KMS-11 (cell line): Measurements from ENCODE around the gene FAM120AOS.
A peak's percentile ranks its signal among the peaks of the same experiment; 100 is the strongest.

Experiments
- H2AFZ ChIP-seq: fragments of 200-600 bp; sonication (generic); 2 replicates; pipeline ENCODE4 v1.6.1; 2016; ENCODE audit warnings: antibody characterized with exemption, mixed run types, low read depth
- H3K27ac ChIP-seq: fragments of 200-600 bp; sonication (generic); 2 replicates; pipeline ENCODE4 v1.6.1; 2016; ENCODE audit warnings: mild to moderate bottlenecking, mixed run types
- H3K27me3 ChIP-seq: fragments of 200-600 bp; sonication (generic); 2 replicates; pipeline ENCODE4 v1.6.1; 2017; ENCODE audit warnings: mild to moderate bottlenecking, low read depth, mixed run types, moderate library complexity; ENCODE audit not compliant: insufficient read depth
- H3K36me3 ChIP-seq: fragments of 200-600 bp; sonication (generic); 2 replicates; pipeline ENCODE4 v1.6.1; 2017; ENCODE audit warnings: mild to moderate bottlenecking, mixed run types; ENCODE audit not compliant: insufficient read depth
- H3K4me1 ChIP-seq: fragments of 200-600 bp; sonication (generic); 2 replicates; pipeline ENCODE4 v1.6.1; 2016; ENCODE audit warnings: mild to moderate bottlenecking, low read depth, mixed run types; ENCODE audit not compliant: poor library complexity, severe bottlenecking
- H3K4me2 ChIP-seq: fragments of 200-600 bp; sonication (generic); 2 replicates; pipeline ENCODE4 v1.7.0; 2016; ENCODE audit warnings: mild to moderate bottlenecking, mixed run types
- H3K4me3 ChIP-seq: fragments of 200-600 bp; sonication (generic); IDR thresholded peaks from 2 replicates; pipeline ENCODE4 v1.6.1; 2017; ENCODE audit warnings: low read depth, low read length, mixed read lengths; ENCODE audit not compliant: insufficient read depth
- H3K79me2 ChIP-seq: fragments of 200-600 bp; sonication (generic); 2 replicates; pipeline ENCODE4 v1.6.1; 2016; ENCODE audit warnings: low read depth, mixed run types; ENCODE audit not compliant: insufficient read depth
- H3K9ac ChIP-seq: fragments of 200-600 bp; sonication (generic); 2 replicates; pipeline ENCODE4 v1.6.1; 2016; ENCODE audit warnings: mild to moderate bottlenecking, mixed run types
- H4K20me1 ChIP-seq: fragments of 200-600 bp; sonication (generic); 2 replicates; pipeline ENCODE4 v1.6.1; 2016; ENCODE audit warnings: mild to moderate bottlenecking, mixed run types; ENCODE audit not compliant: insufficient read depth
- CTCF ChIP-seq: fragments of 200-600 bp; sonication (generic); conservative IDR thresholded peaks from 2 replicates; pipeline ENCODE4 v1.6.1; 2017; ENCODE audit warnings: low read depth, mild to moderate bottlenecking, antibody characterized with exemption, low read length, moderate library complexity, mixed read lengths

Gene FAM120AOS

GRCh38 chr9:93465855-93466254, 12.5 kb upstream of the FAM120AOS start:
- Histone ChIP-seq H3K27ac (no peak overlapping the region), H3K79me2 (peaks cover 100% of the 10 kb centered on the region), H4K20me1 (peaks cover 23% of the 10 kb centered on the region), H3K36me3 (no peaks in the 10 kb centered on the region), H3K4me3 (no peak overlapping the region), H3K4me2 (no peak overlapping the region), H2AFZ (no peak overlapping the region), H3K4me1 (peaks cover 72% of the 10 kb centered on the region), H3K27me3 (no peaks in the 10 kb centered on the region), H3K9ac (no peak overlapping the region)
- TF ChIP-seq CTCF, result no peak

- peaks cover 100% of the 10 kb centered on the region for H3K79me2 ChIP-seq
- no peak overlapping the region for H3K9ac ChIP-seq
- H3K4me1 ChIP-seq, result peaks cover 75% of the 10 kb centered on the region
- peak overlapping the region; percentile 3; the same call in 1 of the 2 replicates for H3K4me2 ChIP-seq
- H3K27ac ChIP-seq, result no peak overlapping the region
- no peak overlapping the region for H3K4me3 ChIP-seq
- H3K27me3 ChIP-seq, result no peaks in the 10 kb centered on the region
- no peak for TF ChIP-seq CTCF
- peaks cover 28% of the 10 kb centered on the region for H4K20me1 ChIP-seq
- H3K36me3 ChIP-seq, result no peaks in the 10 kb centered on the region
- H2AFZ ChIP-seq, result no peak overlapping the region
Measured at GRCh38 chr9:93464876-93465275, 11.5 kb upstream of the FAM120AOS start.

GRCh38 chr9:93464395-93464794, 11.0 kb upstream of the FAM120AOS start:
- H3K4me2 ChIP-seq, result peak overlapping the region; percentile 3; the same call in 1 of the 2 replicates
- H3K27me3 ChIP-seq, result no peaks in the 10 kb centered on the region
- H3K4me1 ChIP-seq, result peaks cover 75% of the 10 kb centered on the region
- no peaks in the 10 kb centered on the region for H3K36me3 ChIP-seq
- no peak overlapping the region for H2AFZ ChIP-seq
- H3K9ac ChIP-seq, result no peak overlapping the region
- H4K20me1 ChIP-seq, result peaks cover 29% of the 10 kb centered on the region
- TF ChIP-seq CTCF, result no peak
- H3K4me3 ChIP-seq, result no peak overlapping the region
- H3K79me2 ChIP-seq, result peaks cover 100% of the 10 kb centered on the region
- H3K27ac ChIP-seq, result no peak overlapping the region

- H2AFZ ChIP-seq, result no peak overlapping the region
- no peak overlapping the region for H3K4me3 ChIP-seq
- H3K36me3 ChIP-seq, result no peaks in the 10 kb centered on the region
- no peak overlapping the region; the same call in 1 of the 2 replicates for H3K4me2 ChIP-seq
- H3K79me2 ChIP-seq, result peaks cover 100% of the 10 kb centered on the region
- no peak overlapping the region for H3K27ac ChIP-seq
- TF ChIP-seq CTCF, result no peak
- no peaks in the 10 kb centered on the region for H3K27me3 ChIP-seq
- H4K20me1 ChIP-seq, result peaks cover 30% of the 10 kb centered on the region
- H3K9ac ChIP-seq, result no peak overlapping the region
- peaks cover 73% of the 10 kb centered on the region for H3K4me1 ChIP-seq
Measured at GRCh38 chr9:93463638-93464248, 10.4 kb upstream of the FAM120AOS start.
